Thyroid gland (tissue), 4 donors: ENCODE data around the gene MCF2L. TPM values are rescaled to one million over a fixed set of nuclear protein-coding genes. Genes with fewer than 3 reads are reported as not detected.

Source experiments
- DNase-seq, 2 donors: peaks; one replicate each; pipeline ENCODE4 v3.0.0-alpha.2; 2019
- H3K27ac ChIP-seq, 3 donors: fragments of 200-600 bp; sonication (generic); 1 replicate in 2 of 3; 2 replicates in 1 of 3; pipeline ENCODE4 v1.5.1; 2016 to 2019; ENCODE audit warnings: mild to moderate bottlenecking in 1 of 3, moderate library complexity in 1 of 3
- H3K27me3 ChIP-seq: fragments of 200-600 bp; sonication (generic); one replicate; pipeline ENCODE4 v1.5.1; 2019
- H3K36me3 ChIP-seq, 2 donors: fragments of 200-600 bp; sonication (generic); one replicate each; pipeline ENCODE4 v1.5.1; 2016 to 2019
- H3K4me1 ChIP-seq, 2 donors: fragments of 200-600 bp; sonication (generic); one replicate each; pipeline ENCODE4 v1.5.1; 2017 to 2019
- H3K4me3 ChIP-seq, 3 donors: fragments of 200-600 bp; sonication (generic); replicated peaks in 1 of 3; 1 replicate in 2 of 3; 2 replicates in 1 of 3; pipeline ENCODE4 v1.5.1; 2016; ENCODE audit warnings: mild to moderate bottlenecking in 1 of 3
- H3K9me3 ChIP-seq: fragments of 200-600 bp; sonication (generic); one replicate; pipeline ENCODE4 v1.5.1; 2017
- POLR2A ChIP-seq, 2 donors: fragments of 450-650 bp; IDR thresholded peaks; one replicate each; pipeline ENCODE4 v1.6.1; 2017; ENCODE audit warnings: antibody characterized with exemption in 2 of 2, mild to moderate bottlenecking in 2 of 2, moderate library complexity in 1 of 2
- WGBS, 2 donors: methylation state at CpG; one replicate each; pipeline ENCODE4 v1.1.5; 2017; 5-methylcytosine and 5-hydroxymethylcytosine counted together
- intact Hi-C: fragments of 100-400 bp; cut with DNase I; formaldehyde crosslinking; loops from one replicate; pipeline ENCODE4 v1.15.1; 2023
- total RNA-seq, 4 donors: library from RNA; depleted of rRNA; stranded (reverse); fragments of >200 nt; gene quantifications; one replicate each; pipeline ENCODE4 v1.2.3, GENCODE V29; 2016
- TF ChIP-seq, protein P1 (sequence below), 6 experiments: fragments of 200-600 bp in 3 of 6; fragments of 450-650 bp in 3 of 6; sonication (generic) in 3 of 6; IDR thresholded peaks; one replicate each; pipeline ENCODE4 v1.5.1; 2016 to 2019; ENCODE audit warnings: antibody characterized with exemption in 6 of 6, mild to moderate bottlenecking in 2 of 6, inconsistent platforms in 1 of 6, moderate library complexity in 1 of 6

Gene MCF2L
- total RNA-seq, 4 donors from 2014 or later = 35.6 to 83.4 (median 43.6) TPM

DNA sequence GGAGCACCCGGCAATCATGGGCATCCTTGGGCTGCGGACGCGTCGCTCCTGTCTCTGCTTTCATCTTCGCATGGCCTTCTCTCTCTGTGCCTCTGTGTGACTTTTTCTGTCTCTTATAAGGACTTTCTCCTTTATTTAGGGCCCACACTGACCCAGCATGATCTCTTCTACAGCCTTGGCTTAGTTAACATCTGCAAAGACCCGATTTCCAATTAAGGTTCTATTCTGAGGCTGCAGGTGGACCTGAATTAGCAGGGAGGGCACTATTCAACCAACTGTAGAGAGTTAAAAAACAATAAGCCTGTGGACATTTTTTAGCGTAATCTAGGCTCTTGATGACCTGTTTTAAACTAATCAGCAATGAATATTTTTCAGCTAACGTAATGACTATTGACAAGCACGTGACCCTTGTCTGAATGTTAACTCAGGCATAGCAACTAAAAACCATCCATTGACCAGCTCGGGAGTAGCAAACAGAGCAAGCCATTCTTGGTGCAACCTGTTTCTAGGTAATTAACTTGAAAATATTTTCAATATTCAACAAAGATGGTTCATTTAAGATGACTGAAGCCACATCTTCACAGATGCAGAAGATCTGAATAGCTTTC, 168.8 kb downstream of the MCF2L start:
- intact Hi-C loops = no loop called here
- Histone ChIP-seq H3K4me1 (peaks cover 0 to 7% of the 10 kb centered on the region in 2 donors), H3K4me3 (no peak overlapping the region), H3K36me3 (no peaks in the 10 kb centered on the region), H3K27ac (no peak overlapping the region), H3K9me3 (no peaks in the 10 kb centered on the region), H3K27me3 (no peaks in the 10 kb centered on the region)
- TF ChIP-seq, protein P1, sequence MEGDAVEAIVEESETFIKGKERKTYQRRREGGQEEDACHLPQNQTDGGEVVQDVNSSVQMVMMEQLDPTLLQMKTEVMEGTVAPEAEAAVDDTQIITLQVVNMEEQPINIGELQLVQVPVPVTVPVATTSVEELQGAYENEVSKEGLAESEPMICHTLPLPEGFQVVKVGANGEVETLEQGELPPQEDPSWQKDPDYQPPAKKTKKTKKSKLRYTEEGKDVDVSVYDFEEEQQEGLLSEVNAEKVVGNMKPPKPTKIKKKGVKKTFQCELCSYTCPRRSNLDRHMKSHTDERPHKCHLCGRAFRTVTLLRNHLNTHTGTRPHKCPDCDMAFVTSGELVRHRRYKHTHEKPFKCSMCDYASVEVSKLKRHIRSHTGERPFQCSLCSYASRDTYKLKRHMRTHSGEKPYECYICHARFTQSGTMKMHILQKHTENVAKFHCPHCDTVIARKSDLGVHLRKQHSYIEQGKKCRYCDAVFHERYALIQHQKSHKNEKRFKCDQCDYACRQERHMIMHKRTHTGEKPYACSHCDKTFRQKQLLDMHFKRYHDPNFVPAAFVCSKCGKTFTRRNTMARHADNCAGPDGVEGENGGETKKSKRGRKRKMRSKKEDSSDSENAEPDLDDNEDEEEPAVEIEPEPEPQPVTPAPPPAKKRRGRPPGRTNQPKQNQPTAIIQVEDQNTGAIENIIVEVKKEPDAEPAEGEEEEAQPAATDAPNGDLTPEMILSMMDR (IDR thresholded peaks at IDR 0.05) = no peak
- WGBS, 2 donors = 85% methylated on average over 11 of the region's 11 CpGs
- DNase-seq = no peak

DNA sequence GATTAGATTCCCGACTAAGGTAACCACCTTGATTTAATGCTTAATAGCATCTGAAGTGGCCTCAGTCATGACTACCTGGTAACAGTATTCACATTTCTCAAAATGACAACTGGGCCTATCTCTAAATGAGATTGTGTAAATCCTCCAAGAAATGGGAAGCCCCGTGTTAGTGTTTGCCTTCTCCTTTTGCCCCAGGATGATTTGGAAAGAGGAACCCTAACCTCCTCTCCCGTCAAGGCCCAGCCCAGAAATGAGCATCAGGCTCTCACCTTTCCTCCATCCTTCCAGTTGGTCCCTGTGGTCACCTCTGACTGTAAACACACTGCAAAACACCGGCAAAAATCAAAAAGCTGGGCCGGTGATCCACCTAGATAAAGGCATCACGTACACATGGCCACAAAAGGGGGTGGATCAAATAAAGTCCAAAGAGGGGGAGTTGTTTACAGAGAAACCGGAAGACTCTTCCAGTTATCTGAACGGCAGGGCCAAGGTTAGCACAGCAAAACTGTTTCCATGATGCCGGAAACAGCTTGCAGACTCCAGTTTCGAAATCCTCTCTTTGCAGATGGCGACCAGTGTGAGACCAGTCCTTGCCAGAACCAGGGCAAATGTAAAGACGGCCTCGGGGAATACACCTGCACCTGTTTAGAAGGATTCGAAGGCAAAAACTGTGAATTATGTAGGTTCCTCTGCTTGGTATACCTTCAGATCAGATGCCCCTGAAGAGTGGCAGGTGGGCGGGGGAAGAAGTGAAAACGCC, 170.0 kb downstream of the MCF2L start:
- DNase-seq = no peak
- intact Hi-C loops = no loop called here
- Histone ChIP-seq H3K4me3 (no peak overlapping the region), H3K36me3 (no peaks in the 10 kb centered on the region), H3K27ac (no peak overlapping the region), H3K9me3 (no peaks in the 10 kb centered on the region), H3K27me3 (no peaks in the 10 kb centered on the region), H3K4me1 (peaks cover 0 to 7% of the 10 kb centered on the region in 2 donors)
- 84 to 85% methylated on average over 16 of the region's 16 CpGs for WGBS, 2 donors
- TF ChIP-seq, protein P1 (IDR thresholded peaks at IDR 0.05) = no peak
- no peak for TF ChIP-seq POLR2A (IDR thresholded peaks at IDR 0.05)

DNA sequence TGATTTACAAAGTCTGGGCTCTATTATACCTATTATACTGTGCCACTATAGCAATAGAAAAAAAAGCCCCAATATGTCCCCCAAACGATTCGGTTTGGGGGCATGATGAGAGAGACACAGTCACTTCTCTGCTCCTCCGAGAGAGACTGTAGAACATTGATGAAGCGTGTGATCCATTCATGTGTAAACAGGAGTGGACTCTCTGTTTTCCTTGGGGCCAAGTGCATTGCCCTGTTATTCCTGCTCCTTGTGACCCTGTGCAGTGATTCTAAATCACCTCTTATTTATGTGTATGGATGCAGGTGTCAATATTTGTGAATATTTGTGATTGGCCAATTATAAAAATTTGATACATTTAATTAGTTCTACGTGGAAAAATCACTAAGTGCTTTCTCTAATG, 170.6 kb downstream of the MCF2L start:
- no peak for TF ChIP-seq POLR2A (IDR thresholded peaks at IDR 0.05)
- TF ChIP-seq, protein P1 (IDR thresholded peaks at IDR 0.05) = no peak
- 36 to 48% methylated on average over 5 of the region's 5 CpGs for WGBS, 2 donors
- Histone ChIP-seq H3K36me3 (no peaks in the 10 kb centered on the region), H3K4me1 (peaks cover 0 to 7% of the 10 kb centered on the region in 2 donors), H3K27ac (no peak overlapping the region), H3K27me3 (no peaks in the 10 kb centered on the region), H3K4me3 (no peak overlapping the region), H3K9me3 (no peaks in the 10 kb centered on the region)
- intact Hi-C loops = no loop called here
- DNase-seq = peak in 1 of 2 donors; percentile 4

DNA sequence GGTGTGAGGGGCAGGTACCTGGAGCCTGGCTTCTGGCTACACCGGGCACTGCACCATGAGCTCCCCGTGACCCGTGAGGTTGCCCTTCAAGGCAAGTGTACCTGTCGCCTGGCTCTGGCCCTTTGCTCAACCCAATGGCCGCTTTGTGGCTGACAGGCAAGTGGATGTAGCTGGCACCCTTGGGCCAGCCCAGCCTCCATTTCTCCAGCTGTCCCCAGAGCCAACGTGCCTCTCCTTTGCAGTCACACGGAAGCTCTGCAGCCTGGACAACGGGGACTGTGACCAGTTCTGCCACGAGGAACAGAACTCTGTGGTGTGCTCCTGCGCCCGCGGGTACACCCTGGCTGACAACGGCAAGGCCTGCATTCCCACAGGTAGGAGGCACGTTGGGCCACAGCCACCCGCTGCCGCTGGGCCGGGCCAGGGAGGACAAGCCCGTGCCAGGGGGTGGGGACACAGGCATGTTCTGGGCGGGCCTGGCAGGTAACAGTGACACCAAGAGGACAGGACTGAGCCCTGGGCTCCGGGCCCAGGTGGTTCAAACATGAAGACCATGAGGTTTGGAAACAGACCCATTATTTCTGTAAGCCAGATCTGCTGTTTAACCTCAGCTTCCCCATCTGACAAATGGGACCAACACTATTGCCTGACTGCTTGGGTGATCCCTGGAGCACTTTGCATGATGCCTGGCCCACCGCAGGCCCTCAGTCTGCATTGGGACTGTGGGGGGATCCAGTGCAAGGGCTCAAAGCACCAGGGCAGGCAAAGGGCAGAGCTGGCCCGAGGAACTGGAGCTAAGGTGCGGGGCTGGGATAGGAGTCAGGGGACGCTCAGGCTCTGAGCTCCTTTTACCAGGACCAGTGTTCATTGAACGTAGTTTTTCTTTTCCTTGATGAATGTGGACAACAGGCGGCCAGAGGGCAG, 171.9 kb downstream of the MCF2L start:
- DNase-seq = peak in 1 of 2 donors; percentile 2

More for the DNA sequence above, 171.9 kb downstream of the MCF2L start:
- TF ChIP-seq, protein P1 (IDR thresholded peaks at IDR 0.05) = no peak
- no peak for TF ChIP-seq POLR2A (IDR thresholded peaks at IDR 0.05)
- no peaks in the 10 kb centered on the region for H3K36me3 ChIP-seq
- no peak overlapping the region for H3K4me3 ChIP-seq
- no peak overlapping the region for H3K27ac ChIP-seq
- peaks cover 0 to 7% of the 10 kb centered on the region in 2 donors for H3K4me1 ChIP-seq
- no peaks in the 10 kb centered on the region for H3K9me3 ChIP-seq
- no peaks in the 10 kb centered on the region for H3K27me3 ChIP-seq
- 94 to 99% methylated on average over 15 to 17 of the region's 26 CpGs for WGBS, 2 donors
- intact Hi-C loops = no loop called here
